ENCODE results near the gene MEIS1.

DNA sequence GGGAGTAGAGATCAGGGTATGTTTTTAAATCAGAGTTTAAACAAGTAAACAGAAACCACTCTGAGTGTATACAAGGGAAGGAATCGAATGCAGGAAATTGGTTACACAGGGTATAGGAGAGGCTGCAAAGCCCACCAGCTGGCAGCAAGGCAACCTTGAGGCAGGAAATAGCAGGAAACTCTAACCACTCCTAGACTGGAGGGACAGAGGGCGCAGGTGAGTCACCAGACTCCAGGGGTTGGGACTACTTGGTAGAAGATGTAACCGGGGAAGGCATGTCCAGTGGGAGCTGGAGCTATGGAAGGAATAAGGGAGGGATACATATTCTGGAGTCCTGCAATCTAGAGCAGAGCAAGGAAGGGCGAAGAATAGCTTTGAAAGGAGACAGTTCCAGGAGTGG is 152.3 kb downstream of the MEIS1 start:
- TF ChIP-seq, protein P1, sequence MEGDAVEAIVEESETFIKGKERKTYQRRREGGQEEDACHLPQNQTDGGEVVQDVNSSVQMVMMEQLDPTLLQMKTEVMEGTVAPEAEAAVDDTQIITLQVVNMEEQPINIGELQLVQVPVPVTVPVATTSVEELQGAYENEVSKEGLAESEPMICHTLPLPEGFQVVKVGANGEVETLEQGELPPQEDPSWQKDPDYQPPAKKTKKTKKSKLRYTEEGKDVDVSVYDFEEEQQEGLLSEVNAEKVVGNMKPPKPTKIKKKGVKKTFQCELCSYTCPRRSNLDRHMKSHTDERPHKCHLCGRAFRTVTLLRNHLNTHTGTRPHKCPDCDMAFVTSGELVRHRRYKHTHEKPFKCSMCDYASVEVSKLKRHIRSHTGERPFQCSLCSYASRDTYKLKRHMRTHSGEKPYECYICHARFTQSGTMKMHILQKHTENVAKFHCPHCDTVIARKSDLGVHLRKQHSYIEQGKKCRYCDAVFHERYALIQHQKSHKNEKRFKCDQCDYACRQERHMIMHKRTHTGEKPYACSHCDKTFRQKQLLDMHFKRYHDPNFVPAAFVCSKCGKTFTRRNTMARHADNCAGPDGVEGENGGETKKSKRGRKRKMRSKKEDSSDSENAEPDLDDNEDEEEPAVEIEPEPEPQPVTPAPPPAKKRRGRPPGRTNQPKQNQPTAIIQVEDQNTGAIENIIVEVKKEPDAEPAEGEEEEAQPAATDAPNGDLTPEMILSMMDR (conservative IDR thresholded peaks at IDR 0.05; ENCODE audit: low read depth, low read length): peak; percentile 69
- TF ChIP-seq EZH2 (IDR thresholded peaks at IDR 0.05; ENCODE audit: low read length, unreplicated experiment) (no peak), EZH2phosphoT487 (IDR thresholded peaks at IDR 0.05; ENCODE audit: borderline replicate concordance, low read length) (no peak)
